CD1c-positive myeloid dendritic cell (primary cell): Measurements from ENCODE around the gene SLC26A2.
A peak's percentile ranks its signal among the peaks of the same experiment; 100 is the strongest.
"Not testable (repeated sequence)": the region's sequence is repeated elsewhere in the genome, so short reads cannot be mapped to it uniquely, and the experiment has no call there.

Experiments
- DNase-seq: peaks from one replicate; pipeline ENCODE4 v3.0.0-alpha.2; 2016; ENCODE audit errors: extremely low spot score

SLC26A2 gene

GRCh38 chr5:149936700-149937091, 23.9 kb upstream of the SLC26A2 start:
- DNase-seq = no peak

- no peak for DNase-seq
Measured at GRCh38 chr5:149937610-149938009, 22.9 kb upstream of the SLC26A2 start.

- DNase-seq = no peak
Measured at GRCh38 chr5:149938279-149938678, 22.3 kb upstream of the SLC26A2 start.

- DNase-seq = peak; percentile 43
Measured at GRCh38 chr5:149938791-149939358, 21.7 kb upstream of the SLC26A2 start.

- DNase-seq = peak; percentile 28
Measured at GRCh38 chr5:149939546-149939945, 21.0 kb upstream of the SLC26A2 start.

- peak; percentile 22 for DNase-seq
Measured at GRCh38 chr5:149940077-149940574, 20.4 kb upstream of the SLC26A2 start.

GRCh38 chr5:149940941-149941644, 19.5 kb upstream of the SLC26A2 start:
- no peak for DNase-seq

GRCh38 chr5:149941795-149942194, 18.8 kb upstream of the SLC26A2 start:
- no peak for DNase-seq

- DNase-seq = no peak
Measured at GRCh38 chr5:149942199-149942598, 18.4 kb upstream of the SLC26A2 start.

GRCh38 chr5:149942741-149943169, 17.8 kb upstream of the SLC26A2 start:
- DNase-seq = not testable (repeated sequence)

- not testable (repeated sequence) for DNase-seq
Measured at GRCh38 chr5:149943177-149943949, 17.2 kb upstream of the SLC26A2 start.

GRCh38 chr5:149944666-149945065, 15.9 kb upstream of the SLC26A2 start, which contains the start of gene PDE6A:
TSS of gene PDE6A (minus strand) at chr5:149944793. CDS start at chr5:149944673, 120 bp downstream.
- DNase-seq = no peak

GRCh38 chr5:149946118-149946517, 14.4 kb upstream of the SLC26A2 start:
- no peak for DNase-seq

GRCh38 chr5:149948993-149949392, 11.6 kb upstream of the SLC26A2 start:
- no peak for DNase-seq

- DNase-seq = no peak
Measured at GRCh38 chr5:149951138-149951749, 9.3 kb upstream of the SLC26A2 start.

GRCh38 chr5:149953436-149954121, 7.0 kb upstream of the SLC26A2 start:
- DNase-seq = no peak

- DNase-seq = no peak
Measured at GRCh38 chr5:149954798-149955197, 5.8 kb upstream of the SLC26A2 start.

- DNase-seq = no peak
Measured at GRCh38 chr5:149956685-149957084, 3.9 kb upstream of the SLC26A2 start.

- no peak for DNase-seq
Measured at GRCh38 chr5:149957855-149958254, 2.7 kb upstream of the SLC26A2 start.

- peak; percentile 64 for DNase-seq
Measured at GRCh38 chr5:149959406-149960236, 937 bp upstream of the SLC26A2 start.
